ENCODE results near the gene SERGEF.
A peak's percentile ranks its signal among the peaks of the same experiment; 100 is the strongest.
"Not testable (repeated sequence)": the region's sequence is repeated elsewhere in the genome, so short reads cannot be mapped to it uniquely, and the experiment has no call there.

SERGEF gene

DNA sequence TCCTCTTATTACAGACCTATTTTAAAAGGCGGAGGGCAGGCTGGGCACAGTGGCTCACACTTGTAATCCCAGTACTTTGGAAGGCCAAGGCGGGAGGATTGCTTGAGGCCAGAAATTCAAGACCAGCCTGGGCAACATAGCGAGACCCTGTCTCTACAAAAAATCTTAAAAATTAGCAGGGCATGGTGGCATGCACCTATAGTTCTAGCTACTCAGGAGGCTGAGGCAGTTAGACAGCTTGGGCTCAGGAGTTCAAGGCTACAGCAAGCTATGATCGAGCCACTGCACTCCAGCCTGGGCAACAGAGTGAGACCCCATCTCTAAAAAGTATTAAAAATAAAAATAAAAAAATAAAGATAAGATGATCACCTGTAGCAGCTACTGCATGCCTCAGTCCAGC lies 12.7 kb downstream of the SERGEF start:
- DNase-seq: not testable (repeated sequence)

DNA sequence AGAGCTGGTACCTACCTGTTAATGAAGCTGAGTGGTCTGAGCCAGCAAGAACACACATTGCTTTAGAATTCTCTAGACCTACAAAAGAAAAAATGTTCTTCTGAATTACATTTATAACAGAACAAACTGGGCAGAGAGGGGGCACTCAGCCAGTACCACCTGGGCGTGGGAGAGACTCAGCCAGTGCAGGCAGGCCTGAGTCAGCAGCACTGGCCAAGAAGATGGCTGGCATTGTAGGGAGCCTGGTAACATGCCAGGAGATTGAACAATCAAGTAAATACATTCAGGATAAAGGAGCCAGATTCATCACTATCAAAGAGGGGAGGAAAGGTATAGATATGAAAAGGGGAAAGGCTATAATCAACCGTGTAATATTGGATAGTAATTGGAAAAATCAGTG lies 19.9 kb downstream of the SERGEF start:
- no peak for DNase-seq

DNA sequence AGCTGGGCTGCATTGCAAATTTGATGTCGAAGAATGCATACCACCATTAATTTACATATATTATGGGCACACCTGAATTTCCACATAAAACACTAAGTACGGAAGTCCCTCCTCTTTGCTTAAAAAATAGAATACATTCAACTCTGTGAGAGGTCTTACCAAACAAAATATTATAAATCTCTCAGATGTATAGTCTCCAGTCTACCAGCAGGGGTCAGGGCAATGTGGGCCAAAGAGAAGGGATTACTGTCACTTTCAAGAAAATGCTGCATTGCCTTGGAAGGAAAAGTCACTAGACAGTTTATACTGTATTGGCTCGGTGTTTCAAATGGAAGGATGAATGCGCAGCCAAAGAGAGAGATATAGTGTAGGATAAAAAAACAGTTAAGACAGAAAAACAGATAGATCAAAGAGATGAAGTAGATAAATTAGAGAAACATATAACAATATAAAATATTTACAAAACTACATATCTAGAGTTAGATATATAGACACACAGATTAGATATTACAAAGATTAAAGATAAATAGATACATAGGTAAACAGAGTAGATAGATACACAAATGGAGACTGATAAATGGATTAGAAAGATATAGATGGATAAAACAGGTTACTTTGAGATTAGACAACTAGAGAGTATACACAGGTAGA lies 20.9 kb downstream of the SERGEF start:
- peak; percentile 38 for DNase-seq

DNA sequence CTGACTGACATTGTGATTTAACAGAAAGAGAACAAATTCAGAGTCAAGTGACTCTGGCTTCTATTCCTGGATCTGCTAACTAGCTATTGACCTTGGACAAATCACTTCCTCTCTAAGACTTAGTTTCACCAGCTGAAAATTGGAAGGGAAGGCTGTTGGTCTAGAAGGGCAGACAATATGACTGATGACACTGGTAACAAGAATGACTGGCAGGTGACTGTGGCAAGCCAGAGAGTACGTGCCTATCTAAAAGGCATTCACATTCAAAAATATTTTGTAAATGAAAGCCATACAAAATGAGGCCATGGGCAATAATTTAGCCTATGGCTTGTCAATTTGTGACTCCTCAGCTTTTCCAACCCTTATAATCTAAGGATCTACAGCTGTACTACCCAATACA lies 23.5 kb downstream of the SERGEF start:
- DNase-seq: no peak

DNA sequence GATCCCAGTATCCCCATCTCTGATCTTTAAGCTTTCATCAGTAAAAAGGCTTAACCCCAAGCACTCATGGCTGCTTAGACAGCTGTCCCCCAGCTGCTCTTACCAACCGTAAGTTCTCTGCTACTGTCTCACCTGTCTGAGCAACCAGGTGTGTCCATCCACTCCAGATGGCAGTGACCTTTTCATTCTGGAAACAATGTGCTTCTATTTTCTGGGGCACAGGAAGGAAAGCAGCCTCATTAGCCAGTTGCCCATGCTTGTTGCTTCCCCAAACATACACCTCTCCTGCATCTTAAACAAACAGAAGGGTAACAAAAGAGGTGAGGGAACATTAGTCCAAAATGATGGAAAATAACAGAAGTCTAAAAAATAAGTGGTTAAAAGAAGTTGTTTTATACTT lies 24.4 kb downstream of the SERGEF start:
- DNase-seq: no peak

DNA sequence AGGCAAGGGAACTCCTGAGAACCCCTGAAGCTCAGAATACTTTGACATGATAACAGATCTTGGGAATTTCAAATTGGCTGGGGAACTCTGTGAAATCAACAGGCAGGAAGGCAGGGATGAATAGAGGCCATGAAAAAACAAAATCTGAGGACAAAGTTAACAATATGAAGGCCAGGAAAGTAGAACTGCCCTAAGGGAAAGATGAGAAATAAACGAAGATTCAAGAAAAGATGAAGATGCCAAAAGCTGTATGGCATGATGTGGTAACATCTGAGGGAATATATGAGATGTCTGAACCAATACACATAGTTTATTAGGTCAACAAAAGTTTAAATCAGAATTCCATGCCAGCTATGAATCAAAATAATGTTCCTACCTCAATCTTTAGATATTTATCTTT lies 25.0 kb downstream of the SERGEF start:
- DNase-seq: no peak

DNA sequence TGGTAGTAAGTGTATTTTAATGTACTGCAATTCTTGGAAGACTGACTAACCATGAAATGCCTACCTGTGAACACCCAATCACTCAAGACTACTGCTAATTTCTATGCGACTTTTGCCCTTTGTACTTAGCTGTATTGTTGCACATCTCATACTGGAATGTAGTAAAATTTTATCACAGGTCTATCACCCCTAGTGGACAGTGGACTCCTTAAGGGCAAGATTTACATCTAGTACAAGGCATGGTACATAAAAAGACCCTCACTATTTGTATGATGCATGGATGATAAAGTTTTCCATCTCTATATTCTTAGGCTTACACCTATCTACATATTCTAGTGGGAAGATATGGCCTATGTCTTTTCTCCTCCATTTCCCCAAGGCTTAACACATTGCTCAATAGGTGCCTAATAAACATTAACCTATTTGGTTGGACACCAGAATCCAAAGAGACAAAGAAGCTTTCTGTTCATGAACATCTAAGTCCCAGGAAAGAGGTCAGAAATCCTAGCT lies 26.1 kb downstream of the SERGEF start:
- no peak for DNase-seq

DNA sequence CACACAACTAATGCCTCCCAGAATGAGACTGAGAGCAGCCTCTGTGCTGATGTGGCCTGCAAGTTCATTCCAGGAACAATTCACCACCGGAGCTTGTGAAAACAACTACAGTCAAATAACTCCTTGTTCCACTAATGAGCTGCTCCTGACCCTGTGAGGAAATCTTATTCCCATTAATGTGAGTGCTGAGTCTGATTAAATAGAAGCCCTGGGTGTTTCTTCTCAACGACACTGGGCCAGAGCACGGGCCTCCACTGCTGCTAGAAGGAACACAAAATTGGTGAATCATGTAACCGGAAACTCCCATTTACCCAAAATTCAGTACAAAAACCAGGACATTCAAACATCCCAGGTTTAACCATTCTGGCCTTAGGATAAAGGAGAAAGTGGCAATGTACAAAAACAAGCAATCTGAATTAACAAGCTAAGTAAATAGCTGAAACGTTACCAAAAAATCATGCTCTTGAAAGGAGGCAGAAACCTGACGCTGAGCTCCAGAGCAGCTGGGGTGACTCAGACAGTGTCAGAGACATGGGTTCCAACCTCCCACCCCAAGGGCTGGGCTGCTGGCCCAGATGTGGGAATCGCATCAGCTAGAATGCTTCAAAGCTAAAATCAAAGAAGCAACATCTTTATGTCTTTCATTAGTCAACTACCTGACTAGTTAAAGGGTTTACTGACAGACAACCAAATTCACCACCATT lies 26.7 kb downstream of the SERGEF start:
- DNase-seq: no peak

DNA sequence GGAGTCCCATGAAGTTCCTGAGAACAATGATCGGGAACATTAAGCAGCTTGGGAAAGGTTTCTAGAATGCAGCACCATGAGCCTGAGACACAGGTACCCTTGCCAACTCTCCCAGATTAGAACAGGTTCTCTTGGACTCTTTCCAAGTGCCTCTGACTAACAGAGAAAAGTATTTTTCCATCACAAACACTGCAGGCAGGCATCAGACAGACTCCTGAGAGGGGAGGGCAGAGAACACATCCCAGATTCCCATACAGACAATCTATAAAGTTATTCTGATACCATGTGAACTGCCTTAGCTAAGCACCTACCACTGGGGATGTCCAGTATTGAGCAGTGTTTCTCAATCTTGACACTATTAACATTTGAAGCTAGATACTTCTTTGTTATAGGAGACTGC lies 27.3 kb downstream of the SERGEF start:
- no peak for DNase-seq

DNA sequence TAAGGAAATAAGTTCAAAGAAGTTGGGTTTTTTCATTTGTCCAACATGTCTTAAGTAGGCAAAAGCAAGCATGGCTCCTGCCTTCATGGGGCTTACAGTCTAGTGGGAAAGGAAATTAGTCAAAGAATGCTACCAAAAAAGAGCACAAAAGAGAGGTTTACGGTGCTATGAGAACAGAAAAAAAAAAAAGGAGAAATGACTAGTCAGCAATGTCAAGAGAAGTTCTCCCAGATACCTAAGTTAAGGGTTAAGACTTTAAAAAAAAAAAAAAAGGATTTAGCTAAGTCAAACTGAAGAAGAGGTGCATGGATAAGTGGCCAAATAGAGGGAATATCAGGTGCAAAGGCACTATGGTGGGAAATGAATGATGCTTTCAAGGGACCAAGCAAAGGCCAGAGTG lies 29.3 kb downstream of the SERGEF start:
- no peak for DNase-seq

DNA sequence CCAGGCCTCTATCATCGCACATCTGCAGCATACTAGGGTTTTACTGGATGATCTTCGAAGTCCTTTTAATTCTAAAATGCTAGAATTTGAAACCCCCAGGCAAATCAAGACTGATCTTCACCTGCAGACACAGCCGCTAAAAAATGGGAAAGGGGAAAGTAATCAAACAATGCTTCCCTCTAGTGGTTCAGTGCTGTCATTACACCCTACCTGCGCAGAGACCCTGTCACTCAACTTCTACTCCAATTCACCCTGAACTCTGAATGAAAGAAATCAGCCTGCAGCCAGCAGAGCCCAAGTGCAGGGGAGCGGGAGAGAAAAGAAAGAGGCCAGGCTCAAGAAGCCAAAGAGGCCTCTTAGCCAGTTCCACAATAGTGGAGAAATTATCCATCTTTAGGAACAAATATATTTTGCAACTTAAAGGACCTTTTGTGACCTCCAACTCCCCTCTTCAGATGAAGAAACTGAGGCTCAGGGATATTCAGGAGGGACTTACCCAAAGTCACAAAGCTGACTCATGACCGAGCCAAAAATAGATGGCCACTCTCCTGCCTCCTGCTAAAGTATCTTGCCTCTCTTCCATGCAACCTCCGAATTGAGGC lies 33.0 kb downstream of the SERGEF start:
- DNase-seq: peak; percentile 11

DNA sequence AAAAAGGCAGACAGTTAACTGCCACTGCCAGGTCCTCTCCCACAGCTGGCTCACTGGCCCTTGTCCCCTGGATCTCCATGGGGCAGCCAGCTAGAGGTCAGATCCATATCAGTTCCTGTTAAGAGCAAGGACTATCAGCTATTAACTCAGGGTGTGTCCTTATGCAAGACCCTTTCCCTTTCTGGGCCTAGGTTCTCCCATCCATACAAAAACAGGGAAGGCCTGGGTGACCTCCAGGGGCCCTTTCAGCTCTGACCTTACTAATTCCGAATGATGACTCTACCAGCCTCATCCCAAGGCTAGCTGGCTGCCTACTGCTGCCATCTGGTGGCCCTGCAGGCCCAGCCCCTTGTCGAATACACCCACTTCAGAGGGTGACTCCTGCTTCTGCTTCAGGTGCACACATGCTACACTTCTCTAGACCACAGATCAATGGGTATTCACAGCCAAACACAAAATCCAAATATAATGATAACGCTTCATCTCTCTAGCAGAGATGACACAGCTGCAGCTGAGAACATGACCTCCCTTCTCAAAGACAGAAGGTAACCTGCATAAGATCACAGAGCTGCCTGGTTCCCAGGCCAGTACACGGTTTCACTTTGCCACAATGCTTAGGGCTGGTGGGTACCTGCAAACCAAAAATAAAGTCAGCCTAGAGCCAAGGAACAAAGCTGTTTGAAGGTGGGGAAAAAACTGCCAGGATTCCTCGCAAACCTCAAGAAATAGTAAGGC lies 34.1 kb downstream of the SERGEF start:
- DNase-seq: no peak

DNA sequence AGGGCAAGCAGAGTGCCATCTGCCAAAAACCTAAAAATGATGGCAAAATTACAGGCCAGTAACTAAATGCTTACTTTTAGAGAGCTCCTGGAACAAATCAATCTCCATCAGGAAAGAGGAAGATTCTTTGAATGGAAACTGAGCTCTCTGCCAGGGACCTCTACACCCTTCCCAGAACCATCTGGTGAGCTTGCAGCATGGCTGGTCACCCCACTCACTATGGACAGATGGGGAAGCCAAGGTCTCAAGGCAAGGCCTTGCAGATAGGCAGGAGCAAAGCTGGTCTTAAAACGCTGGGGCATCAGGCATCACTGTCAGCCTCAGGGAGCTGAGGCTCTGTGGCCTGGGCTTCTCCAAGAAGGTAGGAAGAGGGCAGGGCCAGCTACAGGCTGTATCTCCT lies 36.2 kb downstream of the SERGEF start:
- DNase-seq: no peak

DNA sequence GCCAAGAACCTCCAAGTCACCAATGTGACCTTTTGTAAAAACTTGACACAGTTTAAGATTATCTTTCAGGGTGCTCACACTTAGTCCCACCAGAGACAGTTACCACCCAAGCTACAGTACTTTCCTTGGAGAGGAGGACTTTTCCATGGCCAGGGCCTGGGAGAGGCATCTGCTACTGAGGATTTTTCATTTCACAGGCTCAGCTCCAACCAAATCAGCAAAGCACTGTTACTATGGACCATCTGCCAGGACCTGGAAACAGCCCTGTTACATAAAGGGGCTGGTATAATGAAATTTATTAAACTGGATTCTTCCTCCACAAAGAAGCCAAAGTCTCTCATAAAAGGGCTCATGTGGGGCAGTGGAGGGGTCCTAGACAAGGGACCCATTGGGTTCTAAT lies 38.6 kb downstream of the SERGEF start:
- no peak for DNase-seq

DNA sequence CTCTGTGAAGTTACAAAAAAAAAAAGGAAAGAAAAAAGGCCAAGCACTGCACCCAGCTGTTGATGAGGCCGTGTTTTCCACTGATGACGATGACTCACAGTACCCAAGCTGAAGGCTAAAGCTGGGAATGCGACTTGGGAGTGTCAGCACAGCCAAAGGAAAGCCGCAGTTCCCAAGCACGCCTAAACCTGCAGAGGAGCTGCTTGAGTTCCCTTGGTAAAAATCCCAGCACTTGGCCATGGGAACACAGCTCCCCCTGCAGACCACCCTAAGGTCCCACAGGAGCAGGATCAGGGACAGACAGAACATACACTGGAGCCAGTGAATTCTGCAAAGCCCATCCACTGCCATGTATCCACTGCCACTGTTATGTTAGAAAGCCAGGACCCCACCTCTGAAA lies 39.9 kb downstream of the SERGEF start:
- DNase-seq: no peak

DNA sequence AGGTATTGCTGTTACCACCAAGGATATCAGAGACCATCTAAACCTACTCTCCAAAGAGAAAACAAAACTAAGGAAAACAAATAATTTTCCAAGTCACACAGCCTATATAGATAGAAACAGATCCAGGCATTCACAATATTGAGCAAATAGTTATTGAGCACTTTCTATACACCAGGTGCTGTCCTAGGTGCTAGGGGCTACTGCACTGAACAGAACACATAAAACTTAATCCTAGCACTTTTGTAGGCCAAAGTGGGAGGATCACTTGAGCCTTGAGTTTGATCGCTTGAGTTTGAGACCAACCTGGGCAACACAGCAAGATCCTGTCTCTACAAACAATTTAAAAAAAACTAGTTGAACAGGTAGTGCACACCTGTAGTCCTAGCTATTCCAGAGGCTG lies 44.6 kb downstream of the SERGEF start:
- no peak for DNase-seq

DNA sequence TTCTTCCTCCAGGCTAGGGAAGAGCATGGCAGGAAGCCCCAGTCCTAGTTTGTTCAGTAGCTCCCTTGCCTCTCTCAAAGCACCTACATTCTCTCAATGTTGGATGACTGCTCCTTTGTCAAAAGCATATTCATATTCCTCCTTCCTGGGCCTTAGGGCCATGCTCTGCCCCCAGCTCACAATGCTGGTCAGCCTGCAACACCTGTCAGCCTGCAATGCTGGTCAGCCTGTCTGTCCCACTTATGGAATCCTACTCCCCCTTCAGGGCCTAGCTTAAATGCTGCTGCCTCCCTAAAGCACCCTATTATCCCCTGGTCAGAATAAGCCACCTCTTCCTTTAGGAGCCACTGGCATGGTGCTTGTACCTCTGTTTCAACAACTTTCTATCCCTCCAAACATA lies 45.2 kb downstream of the SERGEF start:
- DNase-seq: no peak

DNA sequence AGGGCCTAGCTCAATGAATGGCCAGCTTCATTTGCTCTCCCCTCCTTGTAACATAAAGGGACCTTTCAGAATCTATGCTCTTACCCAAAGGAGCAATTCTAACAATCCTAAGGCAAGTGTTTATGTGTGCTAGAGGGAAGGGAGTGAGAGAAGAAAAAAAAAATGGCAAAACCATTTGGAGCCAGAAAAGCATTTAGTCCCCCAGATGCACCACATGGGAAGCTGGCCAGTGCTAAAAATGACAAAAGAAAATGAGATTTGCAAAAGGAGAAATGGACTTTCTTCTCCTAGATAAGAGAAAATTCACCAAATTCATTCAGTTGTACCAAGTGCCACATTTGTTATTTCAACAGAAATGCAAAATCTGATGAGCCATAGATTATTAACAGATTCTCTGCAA lies 52.8 kb downstream of the SERGEF start:
- DNase-seq: no peak

DNA sequence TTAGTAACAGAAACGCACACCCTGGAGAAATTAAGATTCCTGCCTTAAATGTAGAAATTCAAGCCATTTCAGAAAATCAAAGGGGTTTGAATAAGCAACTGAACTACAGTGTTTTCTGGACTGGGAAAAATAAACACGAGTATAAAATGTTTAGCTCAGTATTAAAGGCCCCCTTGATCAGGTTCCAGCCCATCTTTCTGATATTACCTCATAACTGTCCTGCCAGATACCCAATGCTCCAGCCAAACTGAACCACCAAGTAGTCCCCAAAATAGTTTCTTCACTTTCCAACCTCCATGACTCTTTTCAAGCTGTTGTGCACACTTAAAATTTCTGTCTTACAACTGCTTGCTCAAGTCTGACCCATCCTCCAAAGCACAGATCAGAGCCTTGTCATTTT lies 54.4 kb downstream of the SERGEF start:
- no peak for DNase-seq

DNA sequence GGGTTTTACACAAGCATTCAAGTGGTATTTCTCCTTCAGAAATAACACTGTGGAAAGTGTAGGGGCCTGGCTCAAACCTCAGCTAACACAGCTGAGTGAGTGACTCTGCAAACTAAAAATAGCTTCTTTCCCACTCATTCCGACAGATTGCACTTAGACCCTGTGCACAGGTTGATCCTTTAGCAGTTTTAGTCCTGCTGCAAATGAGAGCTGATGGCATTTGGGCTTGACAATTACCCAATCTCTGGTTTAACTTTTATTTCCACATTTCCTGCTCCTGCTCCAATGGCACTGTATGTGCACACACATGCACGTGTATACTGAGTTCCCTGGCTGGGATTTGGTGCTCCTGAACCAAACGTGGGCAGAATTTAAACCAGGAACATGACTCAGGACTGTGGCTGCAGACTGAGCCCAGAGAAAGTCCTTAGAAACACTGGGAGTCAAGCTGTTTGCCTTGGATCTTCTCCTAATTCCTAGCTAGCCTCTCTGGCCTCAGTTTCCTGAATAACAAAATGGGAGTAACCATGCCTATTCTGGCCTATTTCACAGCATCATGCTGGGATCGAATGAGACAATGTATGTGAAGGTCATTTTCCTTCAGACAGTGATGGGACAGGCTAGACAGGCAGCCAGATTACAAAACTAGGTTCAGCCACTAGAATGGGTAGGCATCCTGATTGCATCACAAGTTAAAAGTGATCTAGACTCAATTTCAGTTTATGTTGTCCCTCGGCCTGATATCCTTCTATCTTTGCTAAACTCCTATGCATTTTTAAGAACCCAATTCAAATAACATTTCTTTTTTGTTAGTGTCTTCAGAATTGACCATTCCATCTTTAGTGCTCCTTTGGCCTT lies 58.2 kb downstream of the SERGEF start:
- DNase-seq: no peak

DNA sequence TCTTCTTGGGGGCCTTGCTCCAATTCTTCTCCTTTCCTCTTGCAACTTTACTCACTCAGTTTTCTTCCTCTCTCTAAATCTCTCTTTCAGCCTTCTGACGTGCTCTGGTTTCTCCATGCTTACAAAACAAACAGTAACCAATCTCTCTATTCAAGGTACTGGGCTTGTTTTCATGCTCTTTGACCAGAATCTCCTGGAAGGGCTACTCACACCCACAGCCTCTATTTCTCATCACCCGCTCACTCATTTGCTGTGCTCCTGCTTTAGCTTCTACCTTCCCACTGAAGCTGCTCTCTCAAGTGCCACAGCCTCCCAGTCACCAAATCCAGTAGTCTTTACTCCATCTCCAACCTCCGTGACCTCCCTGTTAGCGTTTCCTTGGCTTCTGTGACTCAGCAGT lies 60.4 kb downstream of the SERGEF start:
- DNase-seq: no peak

DNA sequence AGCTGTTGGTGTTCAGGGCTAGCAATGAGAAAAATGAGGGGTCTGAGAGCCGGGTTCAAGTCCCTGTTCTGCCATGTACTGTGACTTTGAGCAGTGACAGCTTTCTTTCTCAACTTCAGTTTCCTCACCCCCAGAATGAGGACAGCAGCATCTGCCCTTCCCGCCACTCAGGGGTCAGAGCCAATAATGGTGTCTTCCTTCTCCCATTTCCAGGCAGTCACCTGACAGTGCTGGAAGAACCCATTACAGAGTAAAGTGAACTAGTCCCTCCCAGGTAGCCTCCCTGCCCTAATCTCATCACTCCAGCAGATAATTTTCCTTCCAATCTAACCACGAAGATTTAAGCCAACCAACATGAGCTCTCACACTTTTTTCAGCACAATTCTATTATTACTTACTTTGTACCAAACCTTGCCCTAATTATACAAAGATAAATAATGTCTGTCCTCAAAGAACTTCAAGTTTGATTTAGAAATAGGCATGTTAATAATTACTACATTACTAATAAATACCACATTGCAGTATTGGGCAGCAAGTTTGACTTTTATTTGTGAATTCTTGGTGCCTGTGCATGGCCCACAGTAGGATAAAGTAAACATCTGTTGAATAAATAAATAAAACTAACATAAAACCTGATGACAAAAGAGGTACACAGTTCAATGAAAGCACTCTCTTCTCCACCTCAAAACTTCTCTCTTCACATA lies 61.0 kb downstream of the SERGEF start:
- DNase-seq: no peak

Data from activated CD4-positive, alpha-beta T cell treated with anti-CD3 and anti-CD28 coated beads, Interleukin-2, amount 50 U/mL, for 1 hour (primary cell).